Limb (tissue), 2 donors: ENCODE results near the gene HS1BP3.

Source experiments
- DNase-seq, 2 donors: peaks; one replicate each; pipeline ENCODE4 v3.0.0-alpha.2; 2016; ENCODE audit errors: extremely low spot score in 2 of 2

Gene HS1BP3, protein sequence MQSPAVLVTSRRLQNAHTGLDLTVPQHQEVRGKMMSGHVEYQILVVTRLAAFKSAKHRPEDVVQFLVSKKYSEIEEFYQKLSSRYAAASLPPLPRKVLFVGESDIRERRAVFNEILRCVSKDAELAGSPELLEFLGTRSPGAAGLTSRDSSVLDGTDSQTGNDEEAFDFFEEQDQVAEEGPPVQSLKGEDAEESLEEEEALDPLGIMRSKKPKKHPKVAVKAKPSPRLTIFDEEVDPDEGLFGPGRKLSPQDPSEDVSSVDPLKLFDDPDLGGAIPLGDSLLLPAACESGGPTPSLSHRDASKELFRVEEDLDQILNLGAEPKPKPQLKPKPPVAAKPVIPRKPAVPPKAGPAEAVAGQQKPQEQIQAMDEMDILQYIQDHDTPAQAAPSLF

DNA sequence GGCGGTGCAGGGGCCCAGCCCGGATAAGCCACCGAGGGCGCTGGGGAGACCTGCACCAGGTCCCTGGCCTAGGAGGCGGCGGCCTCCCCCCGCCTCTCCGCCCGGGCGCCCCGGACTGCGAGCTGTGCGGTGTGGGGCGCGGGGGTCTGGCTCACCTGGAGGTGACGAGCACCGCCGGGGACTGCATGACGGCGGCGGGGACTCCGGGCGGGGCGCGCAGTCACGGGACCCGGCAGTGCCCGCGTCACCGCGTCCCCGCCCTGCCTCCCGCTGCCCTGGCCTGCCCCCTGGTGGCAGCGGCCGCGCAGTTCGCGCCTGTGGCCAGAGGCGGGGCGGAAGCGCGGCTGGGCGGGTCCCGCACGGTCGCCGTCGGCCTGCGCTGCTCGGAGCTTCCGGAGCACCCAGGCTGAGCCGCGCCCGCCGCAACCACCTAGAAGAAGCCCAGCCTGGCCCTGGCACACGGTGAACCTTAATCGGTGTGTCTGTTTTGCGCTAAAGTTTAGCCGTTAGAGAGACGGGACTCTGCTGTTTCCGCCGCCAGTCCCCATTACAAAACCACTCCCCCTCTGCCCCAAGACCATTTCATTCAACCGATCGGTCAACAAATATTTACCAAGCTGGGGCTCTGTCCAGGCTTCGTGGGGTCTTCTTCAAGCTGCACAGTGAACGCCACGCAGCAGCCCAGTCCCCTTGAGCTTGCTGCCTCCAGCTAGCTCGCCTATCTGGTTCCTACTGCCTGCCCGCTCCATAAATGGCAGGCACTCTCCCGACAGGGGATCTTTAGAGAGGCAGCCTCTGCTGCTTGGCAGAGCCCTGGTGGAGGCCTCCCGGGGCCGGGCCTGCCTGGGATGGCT, at the start of gene HS1BP3:
Gene HS1BP3 (minus strand): TSS at position 222 of the 854 bp plus-strand sequence. CDS start 35 bp downstream, at position 187.
- DNase-seq: peak; percentile 89 to 94

DNA sequence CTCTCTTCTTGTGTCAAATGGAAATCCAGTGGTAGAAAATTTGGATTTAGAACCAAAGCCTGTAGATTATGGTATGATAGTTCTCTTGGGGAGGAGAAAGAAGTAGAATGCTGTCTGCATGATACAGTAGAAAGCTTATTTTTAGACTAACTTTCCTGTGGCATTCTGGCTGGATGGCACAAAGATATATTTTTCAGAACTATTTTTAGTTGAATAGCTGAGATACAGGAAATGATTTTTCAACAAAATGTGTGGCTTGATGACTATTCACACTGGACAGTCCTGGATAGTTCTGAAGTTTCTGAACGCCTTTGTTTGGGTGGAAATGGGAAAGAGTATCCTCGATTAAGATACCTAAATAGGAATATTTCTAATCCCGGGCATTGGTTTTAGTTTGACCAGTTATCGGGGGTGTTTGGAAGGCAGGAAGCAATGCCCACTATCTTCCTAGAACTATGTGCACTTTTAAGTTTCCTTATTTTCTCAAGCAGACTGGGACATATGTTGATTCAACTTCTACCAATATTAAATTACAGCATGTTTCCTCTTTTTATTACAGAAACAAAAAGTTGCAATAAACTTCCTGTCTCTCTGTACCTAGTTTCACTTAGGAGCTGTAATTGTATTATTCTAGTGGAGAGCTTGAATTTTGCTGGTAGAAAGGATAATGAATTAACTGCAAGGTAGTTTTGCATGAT, 48.2 kb upstream of the HS1BP3 start:
- DNase-seq: no peak

DNA sequence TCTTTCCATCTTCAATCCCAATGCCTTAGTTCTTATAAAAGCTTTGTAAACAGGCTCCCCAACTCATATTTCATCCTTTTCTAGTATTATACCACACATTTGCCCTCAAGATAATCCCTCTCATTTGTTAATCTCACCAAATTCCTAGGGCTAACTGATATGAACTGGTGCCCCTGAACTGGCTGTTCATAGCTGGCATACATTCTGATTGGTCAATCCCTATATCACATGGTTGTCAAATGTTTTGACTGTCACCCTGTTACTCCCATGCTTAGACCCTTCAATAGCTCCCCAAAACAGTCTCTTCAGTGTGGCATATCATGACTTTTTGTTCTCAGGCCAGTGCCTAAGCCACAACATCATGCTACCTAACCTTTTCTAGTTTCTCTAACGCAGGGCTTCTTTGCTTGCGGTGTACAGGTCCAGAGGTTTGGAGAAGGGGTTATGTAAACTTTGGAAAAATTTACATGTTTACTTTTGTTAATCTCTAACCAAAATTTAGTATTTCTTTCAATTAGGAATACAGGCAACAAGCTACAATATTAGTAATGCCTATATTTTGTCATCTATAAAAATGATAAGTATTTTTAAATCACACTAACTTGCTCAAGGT, 46.5 kb upstream of the HS1BP3 start:
- DNase-seq: no peak

DNA sequence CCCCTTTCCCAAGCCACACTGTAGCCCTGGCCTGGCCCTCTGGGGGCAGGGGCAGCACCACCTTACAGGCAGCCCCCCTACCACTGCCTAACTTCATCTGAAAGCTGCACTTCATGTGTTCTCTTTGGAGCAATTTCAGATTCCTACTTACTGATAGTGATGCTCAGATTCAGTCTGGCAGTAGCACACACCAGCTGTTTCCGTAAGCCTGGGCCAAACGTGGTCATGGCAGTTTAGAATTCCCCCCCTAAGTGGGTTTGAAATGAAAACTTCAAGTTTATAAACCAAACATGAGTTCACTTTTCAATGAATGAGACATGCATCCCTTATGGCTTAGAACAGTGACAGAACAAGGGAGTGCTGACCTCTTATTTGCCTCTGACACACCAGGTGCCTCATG, 45.5 kb upstream of the HS1BP3 start:
- DNase-seq: no peak

DNA sequence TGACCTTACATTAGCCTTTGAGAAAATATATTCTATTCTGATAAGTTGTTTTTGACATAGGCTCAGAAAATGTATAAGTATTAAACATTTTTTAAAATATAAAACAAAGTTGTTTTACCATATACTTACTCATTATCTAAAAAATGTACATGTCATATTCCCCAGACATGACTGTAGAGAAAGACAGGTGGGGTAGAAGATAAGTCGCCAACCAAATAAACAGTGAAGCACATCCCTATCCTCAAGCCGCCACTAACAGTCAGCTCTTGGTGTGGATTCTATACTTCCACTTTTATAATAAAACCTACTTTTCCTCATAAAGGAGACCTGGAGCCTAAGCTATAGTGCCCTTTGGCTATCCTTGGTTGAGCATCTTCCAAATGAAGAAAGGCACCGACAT, 42.4 kb upstream of the HS1BP3 start:
- DNase-seq: no peak

DNA sequence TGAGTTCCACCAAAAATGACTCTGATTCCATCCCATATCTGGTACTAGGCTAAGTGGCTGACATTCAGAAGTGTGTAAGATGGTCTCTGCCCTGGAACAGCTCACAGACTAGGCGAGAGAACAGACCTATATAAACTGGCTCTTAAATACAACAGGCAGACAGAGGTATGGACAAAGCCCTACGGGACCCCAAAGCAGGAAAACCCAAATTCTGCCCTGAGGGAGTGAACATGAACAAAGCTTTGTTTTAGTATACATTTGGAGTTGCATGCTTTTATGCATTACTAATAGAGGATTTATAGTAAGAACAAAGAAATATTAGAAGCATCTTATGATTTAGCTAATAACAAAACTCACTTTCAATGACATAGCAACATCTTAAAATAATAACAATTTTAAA, 41.2 kb upstream of the HS1BP3 start:
- DNase-seq: no peak

DNA sequence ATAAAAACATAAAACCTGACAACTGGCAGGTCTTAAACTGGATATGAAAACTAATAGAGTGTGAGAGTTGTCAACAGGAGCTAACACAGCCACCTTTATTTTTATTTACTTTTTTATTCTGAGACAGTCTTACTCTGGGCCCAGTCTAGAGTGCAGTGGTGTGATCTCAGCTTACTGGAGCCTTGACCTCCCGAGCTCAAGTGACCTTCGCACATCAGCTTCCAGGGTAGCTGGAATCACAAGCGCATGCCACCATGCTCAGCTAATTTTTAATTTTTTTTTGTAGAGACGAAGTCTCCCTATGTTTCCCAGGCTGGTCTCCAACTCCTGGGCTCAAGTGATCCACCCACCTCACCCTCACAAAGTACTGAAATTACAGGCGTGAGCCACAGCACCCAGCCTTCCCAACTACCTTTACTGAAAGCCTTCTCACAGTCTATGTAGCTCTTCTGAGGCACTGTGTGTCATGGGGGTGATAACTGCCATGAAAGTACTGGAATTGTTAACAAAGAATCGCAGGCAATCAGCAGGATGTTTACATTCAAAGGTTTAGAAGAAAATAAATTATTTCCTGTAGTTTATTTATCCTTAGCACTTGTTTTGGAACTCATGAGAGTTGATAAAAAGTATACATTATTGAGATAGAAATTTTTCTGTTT, 40.3 kb upstream of the HS1BP3 start:
- no peak for DNase-seq

DNA sequence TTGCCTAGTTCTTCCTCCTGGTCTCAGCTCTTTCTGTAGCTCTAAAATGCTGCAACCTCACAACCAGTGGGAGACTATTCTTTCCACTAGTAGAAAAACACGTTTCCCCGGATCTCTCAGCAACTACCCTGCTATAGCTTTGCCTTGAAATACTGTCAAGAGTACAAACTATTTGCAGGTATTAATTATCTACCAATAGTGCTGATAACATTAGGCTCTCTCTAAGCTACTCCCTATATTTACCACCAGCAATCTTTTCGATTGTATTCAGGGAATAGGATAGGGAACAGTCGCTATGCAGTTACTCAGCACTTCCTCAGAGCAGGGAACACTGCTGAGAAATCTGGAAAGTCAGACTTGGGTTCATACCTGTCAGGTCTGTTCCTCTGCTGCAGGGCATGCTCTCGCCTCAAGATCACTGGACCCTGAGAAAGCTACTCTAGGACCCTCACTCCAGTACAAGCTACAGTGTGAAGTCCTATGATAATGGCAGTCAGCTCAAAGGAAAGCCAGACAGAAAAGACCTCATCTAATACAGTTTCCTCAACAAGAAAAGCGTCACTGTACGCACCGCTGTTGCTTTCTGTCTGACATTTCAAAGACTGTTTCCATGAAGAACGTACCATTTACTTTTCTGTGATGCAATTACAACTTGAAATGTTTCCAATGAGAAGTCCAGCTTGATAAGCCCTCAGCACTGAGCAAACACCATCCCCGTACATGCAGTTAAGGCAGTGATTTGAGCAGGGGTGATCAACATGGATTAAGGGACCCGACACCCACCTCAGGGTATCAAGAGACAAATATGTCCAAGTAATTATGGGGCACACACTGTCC, 38.7 kb upstream of the HS1BP3 start:
- DNase-seq: no peak

DNA sequence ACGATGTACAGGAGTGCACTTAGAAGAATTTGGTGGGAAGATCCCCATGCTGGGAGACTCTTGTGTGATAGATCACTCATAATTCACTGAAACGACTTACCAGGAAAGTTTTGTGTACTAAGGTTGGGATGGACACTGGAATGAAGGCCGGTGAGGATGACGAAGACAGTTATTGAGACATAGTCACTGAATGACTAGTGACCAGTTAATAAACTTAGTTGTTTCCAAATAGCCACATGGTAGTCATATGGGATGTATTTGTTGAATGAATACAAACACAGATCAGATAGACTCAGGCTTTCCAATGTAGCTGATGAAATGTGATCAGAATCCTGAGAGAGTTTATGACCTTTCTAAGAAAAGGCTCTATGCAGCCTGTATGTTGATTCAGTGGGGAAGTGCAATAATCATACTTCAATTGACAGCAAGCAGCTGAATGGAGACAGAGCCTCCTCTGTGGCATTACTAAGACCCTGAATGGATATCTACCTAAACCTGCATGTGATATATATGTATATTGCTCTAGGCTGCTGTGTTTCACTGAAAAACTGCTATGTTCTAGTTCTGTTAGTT, 36.4 kb upstream of the HS1BP3 start:
- no peak for DNase-seq

DNA sequence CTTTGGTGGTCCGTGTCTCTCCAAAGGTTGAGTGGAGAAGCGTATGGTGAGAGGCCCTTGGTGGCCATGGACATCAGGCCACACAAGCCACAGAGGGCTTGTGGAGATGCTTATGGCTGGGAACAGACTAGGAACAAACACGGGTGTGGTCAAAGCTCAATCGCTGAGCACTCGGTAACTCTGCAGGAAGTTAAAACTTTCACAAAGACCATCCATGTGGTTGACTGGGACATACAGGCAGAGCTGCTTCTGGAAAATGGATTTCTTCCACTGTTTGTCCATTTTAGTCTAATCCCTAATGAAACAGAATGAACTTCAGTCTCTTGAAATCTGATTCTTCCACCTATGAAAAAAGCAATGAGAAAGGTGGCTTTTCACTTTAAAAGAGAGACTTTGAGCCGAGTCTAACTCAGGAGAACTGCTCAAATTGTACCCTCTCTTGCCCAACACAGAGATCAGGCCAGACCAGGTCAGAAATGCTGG, 33.7 kb upstream of the HS1BP3 start:
- DNase-seq: no peak

DNA sequence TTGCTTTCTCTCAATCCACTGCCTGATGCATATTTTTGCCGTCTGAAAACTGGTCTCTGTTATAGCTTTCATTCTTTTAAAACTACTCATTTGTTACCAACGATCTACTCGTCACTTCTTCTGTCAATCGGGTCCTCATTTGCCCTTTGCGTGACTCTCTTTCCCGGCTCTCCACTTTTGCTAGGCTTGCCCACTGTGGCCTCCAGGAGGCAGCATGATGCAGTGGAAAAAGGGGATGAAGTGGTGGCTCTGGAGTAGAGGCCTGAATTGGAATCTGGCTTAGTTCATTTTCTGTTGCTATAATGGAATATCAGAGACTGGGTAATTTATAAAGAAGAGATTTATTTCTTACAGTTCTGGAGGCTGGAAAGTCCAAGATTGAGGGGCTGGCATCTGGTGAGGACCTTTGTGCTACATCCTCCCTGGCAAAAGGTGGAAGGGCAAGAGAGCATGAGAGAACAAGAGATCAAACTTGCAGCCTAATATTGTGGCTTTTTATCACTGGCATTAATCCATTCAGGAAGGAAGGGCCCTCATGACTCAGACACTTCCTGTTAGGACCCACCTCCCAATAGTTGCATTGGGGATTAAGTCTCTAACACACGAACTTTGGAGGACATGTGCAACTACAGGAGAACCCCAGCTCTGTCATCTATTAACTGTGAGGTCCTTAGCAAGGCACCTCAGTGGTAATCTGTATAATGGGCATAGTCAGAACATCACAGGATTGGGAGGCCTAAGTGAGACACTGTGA, 31.4 kb upstream of the HS1BP3 start:
- DNase-seq: no peak

DNA sequence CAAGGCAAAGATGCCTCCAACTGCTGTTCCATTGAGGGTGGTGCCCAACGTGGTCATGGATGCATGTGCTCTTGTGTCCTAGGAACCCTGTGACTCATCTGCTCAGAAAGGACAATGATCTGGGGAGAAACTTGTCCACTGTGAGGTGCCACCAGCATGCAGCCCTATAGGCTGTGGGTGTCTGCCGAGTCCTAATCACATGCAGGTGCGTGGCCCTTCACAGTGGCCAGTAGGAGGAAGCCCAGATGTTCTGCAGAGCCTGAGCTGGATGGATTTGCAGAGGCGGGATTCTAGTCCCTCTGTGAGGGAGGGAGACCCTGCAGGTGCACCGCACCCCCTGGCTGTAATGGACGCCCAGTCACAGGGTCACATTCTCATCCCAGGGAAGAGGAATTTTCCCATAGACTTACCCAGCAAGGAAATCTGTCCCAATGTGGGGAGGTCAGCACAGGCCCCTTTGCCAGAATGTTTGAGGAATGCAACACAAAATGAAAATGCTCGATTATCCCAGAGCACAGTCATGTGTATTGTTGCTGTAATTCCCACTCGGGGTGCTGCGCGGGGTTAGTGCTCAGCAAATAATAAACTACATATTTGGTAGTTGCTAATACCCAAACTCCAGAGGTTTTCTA, 30.0 kb upstream of the HS1BP3 start:
- DNase-seq: no peak

DNA sequence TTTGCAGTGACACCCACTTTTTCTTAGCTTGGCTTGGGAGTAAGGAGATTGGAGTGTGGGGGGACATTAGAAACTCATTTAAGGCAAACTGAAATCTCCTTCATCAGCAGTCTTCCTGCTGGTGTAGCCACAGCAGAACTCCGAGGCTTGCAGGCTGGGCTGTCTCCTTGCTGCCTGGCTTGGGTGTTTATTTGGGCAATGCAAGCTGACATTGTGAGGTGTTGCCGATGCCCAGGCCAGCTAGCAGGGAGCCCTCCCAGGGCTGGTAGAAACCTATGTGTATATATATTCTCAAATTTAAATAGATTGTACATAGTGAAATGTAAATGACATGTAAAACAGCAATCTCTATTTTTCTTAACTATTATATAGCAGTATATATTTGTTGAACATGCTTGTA, 27.9 kb upstream of the HS1BP3 start:
- DNase-seq: no peak

DNA sequence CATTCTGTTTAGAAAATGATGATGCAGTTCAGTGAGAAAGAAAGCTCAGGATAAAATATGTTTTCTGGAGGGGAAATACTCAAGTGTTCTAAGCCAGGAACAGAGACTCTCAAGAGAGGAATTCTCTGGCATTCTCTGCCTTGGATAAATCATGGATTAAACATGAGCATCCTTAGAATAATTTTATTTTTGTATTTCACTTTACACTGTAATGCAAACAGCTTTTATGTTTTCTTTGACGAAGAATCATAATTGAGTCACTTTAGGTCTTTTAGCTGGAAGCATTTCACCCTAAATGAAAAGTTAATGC, 27.1 kb upstream of the HS1BP3 start:
- no peak for DNase-seq

DNA sequence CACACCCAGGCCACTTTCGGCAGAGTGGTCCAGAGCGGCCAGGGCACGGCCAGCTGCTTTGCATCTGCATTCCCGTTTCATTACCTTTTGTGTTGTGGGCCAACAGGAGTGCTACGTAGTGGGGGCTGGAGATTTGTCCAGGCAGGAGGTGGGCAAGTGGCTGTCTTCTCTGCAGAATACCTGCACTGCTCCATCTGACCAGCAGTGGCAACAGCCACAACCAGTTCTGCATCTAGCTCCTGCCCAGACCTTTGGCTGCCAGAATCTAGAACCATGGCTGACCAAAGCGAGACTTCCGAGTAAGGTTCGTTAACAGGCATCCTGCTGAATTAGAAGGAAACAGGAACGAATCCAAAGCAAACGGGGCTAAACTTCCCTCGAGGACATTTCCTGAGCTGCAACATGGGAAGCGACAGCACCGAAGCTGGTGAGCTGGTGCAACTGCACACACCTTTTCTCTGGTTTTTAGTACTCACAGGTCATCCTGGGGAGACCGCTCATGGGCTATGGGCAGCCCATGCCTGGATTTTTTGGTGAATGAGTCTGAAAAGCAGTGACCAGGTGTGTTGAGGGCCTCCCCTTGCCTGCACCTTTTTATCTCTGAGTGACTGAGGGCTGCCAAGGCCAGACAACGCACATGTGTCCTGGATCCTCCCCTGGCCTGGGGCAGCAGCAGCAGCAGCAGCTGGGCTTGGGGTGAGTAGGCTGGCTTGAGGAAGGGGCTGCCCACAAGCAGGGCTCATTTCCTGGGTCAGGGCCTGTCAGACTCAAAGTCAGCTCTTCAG, 26.6 kb upstream of the HS1BP3 start:
- no peak for DNase-seq

DNA sequence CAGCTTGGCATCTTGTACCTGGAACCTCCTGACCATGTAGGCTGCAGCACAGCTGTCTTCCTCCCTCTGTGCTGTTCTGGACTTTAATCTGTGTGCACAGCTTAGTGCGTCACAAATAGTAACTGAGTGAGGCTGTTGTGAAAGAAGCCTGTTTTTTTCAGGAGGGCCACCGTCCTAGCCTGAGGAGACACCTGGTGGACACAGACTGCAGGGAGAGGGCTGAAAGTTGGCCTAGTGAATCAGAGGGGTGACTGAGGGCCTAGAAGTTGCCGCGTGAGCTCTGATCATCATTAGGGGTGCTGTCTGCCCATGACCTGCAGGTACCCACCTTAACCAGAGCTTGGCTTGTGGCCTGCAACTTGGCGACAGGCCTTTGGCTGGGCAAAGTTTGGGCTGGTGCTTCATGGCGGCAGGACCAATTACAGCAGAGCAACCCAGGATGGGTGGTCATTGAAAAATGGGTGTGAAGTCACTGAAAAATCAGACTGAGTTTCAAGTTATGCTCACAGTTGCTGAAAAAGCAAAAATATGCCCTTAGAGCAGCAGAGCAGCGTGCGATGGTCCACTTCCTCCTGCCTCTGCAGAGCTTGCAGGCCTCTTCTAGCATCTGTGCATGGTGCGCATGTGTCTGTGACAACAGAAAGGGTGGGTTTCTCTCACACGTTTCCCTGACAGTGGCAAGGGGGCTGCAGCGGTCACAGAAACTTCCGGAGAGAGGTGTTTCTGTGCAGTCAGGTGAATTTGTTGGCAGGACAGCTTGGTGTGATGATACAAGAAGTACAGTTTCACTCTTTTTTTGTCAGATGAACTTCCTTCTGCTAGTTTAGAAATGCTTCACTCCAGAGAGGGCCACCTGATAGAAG, 25.7 kb upstream of the HS1BP3 start:
- DNase-seq: no peak
